ENCODE results near the gene EZR. TPM values are rescaled to one million over a fixed set of nuclear protein-coding genes. Genes with fewer than 3 reads are reported as not detected.

EZR gene
- polyA plus RNA-seq, 2 of the 4 experiments (the other 2 are of a cell fraction): 219 to 254 TPM

GRCh38 chr6:158867381-158868121 lies 48.4 kb upstream of the EZR start:
- H3K4me2 ChIP-seq: peak overlapping the region; percentile 9; the same call in 1 of the 3 replicates
- POLR2A ChIA-PET: interaction anchor here (1.5 to 3.6 kb wide), 2 partner anchors 14 to 55 kb away, joined by 6 to 23 read pairs; no protein-coding TSS in a partner anchor
- peak overlapping the region; percentile 94 to 99 for H3K27ac ChIP-seq
- WGBS (ENCODE audit: missing lambda C conversion rate): 85% methylated on average over 10 of the region's 10 CpGs
- CTCF ChIA-PET: interaction anchor here (1.3 to 2.5 kb wide), 3 partner anchors 9 to 88 kb away, joined by 3 to 8 read pairs (median 3); no protein-coding TSS in a partner anchor
- H3K4me3 ChIP-seq: no peak overlapping the region
- H3K9me3 ChIP-seq: 0 out of 3 replicates have a peak, but pooled peaks cover 5% of the 10 kb centered on the region
- no peak for ATAC-seq
- H3K4me1 ChIP-seq: peaks cover 62% of the 10 kb centered on the region
- FAIRE-seq: no peak
- DNase-seq (ENCODE audit: low read depth in 1 of 2, low spot score in 1 of 2): peak in 1 of 2 experiments; percentile 56
- TF ChIP-seq FOSL2 (IDR thresholded peaks at IDR 0.05): no peak
- 0 out of 2 replicates have a peak, but pooled peaks have one; percentile 27 for TF ChIP-seq FOSL2 (CRISPR knock-in tag; IDR thresholded peaks at IDR 0.05)
- no peak for TF ChIP-seq MAX (IDR thresholded peaks at IDR 0.05)
- peak; percentile 56 for TF ChIP-seq MAFK (IDR thresholded peaks at IDR 0.05; ENCODE audit: partially characterized antibody)

DNA sequence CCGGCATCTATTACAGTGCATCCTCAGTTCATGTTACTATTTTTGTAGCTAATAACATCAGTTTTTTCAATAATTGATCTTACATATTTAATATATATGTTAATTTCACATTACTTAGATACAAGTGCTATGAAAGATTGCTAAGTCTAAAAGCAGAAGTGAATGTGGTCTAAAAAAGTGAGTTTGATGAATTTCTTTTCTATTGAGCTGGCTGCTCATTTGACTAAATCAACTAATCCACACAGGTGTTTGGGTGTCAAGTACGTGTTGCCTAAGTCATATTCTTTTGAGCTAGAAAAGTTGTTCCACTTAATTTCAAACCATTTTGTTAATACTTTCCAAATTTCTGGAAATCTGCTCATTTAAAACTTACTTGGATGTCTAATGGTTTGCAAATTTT lies 46.6 kb upstream of the EZR start:
- Histone ChIP-seq H3K4me1 (peaks cover 66% of the 10 kb centered on the region), H3K27ac (peak overlapping the region; percentile 1 to 91; a peak in 4 of 6 replicates), H3K4me3 (no peak overlapping the region), H3K4me2 (no peak overlapping the region), H3K9me3 (peaks cover 9% of the 10 kb centered on the region; the same call in 2 of the 3 replicates)
- FAIRE-seq (no peak), DNase-seq (ENCODE audit: low read depth in 1 of 2, low spot score in 1 of 2) (no peak), ATAC-seq (no peak)
- POLR2A ChIA-PET: no interaction called here
- no peak for TF ChIP-seq FOXS1 (CRISPR knock-in tag; IDR thresholded peaks at IDR 0.05)
- no peak for TF ChIP-seq HOXB5 (CRISPR knock-in tag; IDR thresholded peaks at IDR 0.05)
- no peak for TF ChIP-seq MAZ (IDR thresholded peaks at IDR 0.05; ENCODE audit: borderline replicate concordance, low read depth, low read length)
- TF ChIP-seq MAX (IDR thresholded peaks at IDR 0.05): no peak
- TF ChIP-seq EHF (CRISPR knock-in tag; IDR thresholded peaks at IDR 0.05): no peak
- TF ChIP-seq HOXB13 (CRISPR knock-in tag; IDR thresholded peaks at IDR 0.05; ENCODE audit: low read depth): no peak
- no peak for TF ChIP-seq POLR2AphosphoS2 (conservative IDR thresholded peaks at IDR 0.05; ENCODE audit: low read length)
- CTCF ChIA-PET: no interaction called here
- WGBS (ENCODE audit: missing lambda C conversion rate): 80% methylated on average over 2 of the region's 2 CpGs

DNA sequence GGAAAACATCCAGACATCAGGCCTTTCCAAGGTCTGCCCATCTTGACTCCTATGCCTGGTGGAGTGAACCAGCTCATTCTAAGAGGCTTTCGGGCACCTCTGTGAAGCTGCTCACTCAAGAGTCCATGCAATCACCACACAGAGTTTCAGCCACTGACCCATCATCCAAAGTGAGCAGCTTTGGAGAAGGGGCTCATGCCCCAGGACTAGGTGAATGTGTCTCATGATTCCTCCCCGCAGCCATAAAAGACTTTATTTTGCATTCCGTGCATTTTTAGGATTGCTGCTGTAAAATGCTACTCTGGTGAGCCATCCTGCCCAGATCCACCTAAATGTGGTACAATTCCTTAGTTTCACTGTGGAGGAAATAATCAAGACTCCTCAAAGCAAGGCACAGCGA lies 44.5 kb upstream of the EZR start:
- peak overlapping the region; percentile 48 for H3K4me2 ChIP-seq
- CTCF ChIA-PET: interaction anchor here (0.6 to 1.0 kb wide), 4 partner anchors 9 to 235 kb away, joined by 3 to 4 read pairs (median 4); no protein-coding TSS in a partner anchor
- peak; percentile 46 for TF ChIP-seq MAFK (IDR thresholded peaks at IDR 0.05; ENCODE audit: partially characterized antibody)
- 0 out of 2 replicates have a peak, but pooled peaks have one; percentile 14 for TF ChIP-seq MAX (IDR thresholded peaks at IDR 0.05)
- TF ChIP-seq KDM1A (IDR thresholded peaks at IDR 0.05; ENCODE audit: low read depth): no peak
- POLR2A ChIA-PET: no interaction called here
- no peak overlapping the region for H3K4me3 ChIP-seq
- H3K27ac ChIP-seq: peak overlapping the region; percentile 70 to 91
- DNase-seq (ENCODE audit: low read depth in 1 of 2, low spot score in 1 of 2) (no peak), FAIRE-seq (no peak), ATAC-seq (peak; percentile 51 to 70; a peak in 5 of 6 replicates)
- H3K4me1 ChIP-seq: peaks cover 54% of the 10 kb centered on the region
- H3K9me3 ChIP-seq: peaks cover 9% of the 10 kb centered on the region; the same call in 2 of the 3 replicates
- 38% methylated on average over 4 of the region's 4 CpGs for WGBS (ENCODE audit: missing lambda C conversion rate)

GRCh38 chr6:158861686-158862381 lies 42.7 kb upstream of the EZR start:
- POLR2A ChIA-PET: no interaction called here
- no peak for TF ChIP-seq JUN (IDR thresholded peaks at IDR 0.05)
- no peak for TF ChIP-seq GATA3 (IDR thresholded peaks at IDR 0.05; ENCODE audit: borderline replicate concordance)
- no peak for TF ChIP-seq ELK1 (IDR thresholded peaks at IDR 0.05; ENCODE audit: low read depth, low read length)
- FAIRE-seq (no peak), ATAC-seq (no peak), DNase-seq (ENCODE audit: low read depth in 1 of 2, low spot score in 1 of 2) (no peak)
- Histone ChIP-seq H3K9me3 (peaks cover 4% of the 10 kb centered on the region; the same call in 2 of the 3 replicates), H3K27ac (peak overlapping the region; percentile 46 to 62; a peak in 4 of 6 replicates), H3K4me3 (no peak overlapping the region), H3K4me1 (peaks cover 54% of the 10 kb centered on the region), H3K4me2 (peak overlapping the region; percentile 23; the same call in 1 of the 3 replicates)
- 71% methylated on average over 4 of the region's 4 CpGs for WGBS (ENCODE audit: missing lambda C conversion rate)
- CTCF ChIA-PET: no interaction called here

Data from A549 (cell line).